ENCODE results near the gene RSRC2. TPM values are rescaled to one million over a fixed set of nuclear protein-coding genes. Genes with fewer than 3 reads are reported as not detected.
A peak's percentile ranks its signal among the peaks of the same experiment; 100 is the strongest.
"Not testable (repeated sequence)": the region's sequence is repeated elsewhere in the genome, so short reads cannot be mapped to it uniquely, and the experiment has no call there.

RSRC2 gene
- total RNA-seq, 1 donor from 2014 or later: 66.5 TPM

DNA sequence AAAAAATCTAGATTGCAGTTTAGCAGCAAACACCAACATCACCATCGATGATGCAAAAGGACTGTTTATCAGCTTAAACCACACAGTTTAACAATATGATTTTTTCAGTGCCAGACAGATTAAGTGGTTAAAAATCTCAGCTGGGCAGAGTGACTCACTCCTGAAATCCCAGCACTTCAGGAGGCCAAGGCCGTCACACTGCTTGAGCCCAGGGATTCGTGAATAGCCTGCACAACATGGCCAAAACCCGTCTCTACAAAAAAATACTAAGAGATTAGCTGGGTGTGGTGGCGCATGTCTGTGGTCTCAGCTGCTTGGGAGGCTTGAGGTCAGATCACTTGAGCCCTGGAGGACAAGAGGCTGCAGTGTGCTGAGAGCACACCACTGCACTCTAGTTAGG, 8.9 kb downstream of the RSRC2 start:
- peak; percentile 84 for DNase-seq (ENCODE audit: low read depth)

DNA sequence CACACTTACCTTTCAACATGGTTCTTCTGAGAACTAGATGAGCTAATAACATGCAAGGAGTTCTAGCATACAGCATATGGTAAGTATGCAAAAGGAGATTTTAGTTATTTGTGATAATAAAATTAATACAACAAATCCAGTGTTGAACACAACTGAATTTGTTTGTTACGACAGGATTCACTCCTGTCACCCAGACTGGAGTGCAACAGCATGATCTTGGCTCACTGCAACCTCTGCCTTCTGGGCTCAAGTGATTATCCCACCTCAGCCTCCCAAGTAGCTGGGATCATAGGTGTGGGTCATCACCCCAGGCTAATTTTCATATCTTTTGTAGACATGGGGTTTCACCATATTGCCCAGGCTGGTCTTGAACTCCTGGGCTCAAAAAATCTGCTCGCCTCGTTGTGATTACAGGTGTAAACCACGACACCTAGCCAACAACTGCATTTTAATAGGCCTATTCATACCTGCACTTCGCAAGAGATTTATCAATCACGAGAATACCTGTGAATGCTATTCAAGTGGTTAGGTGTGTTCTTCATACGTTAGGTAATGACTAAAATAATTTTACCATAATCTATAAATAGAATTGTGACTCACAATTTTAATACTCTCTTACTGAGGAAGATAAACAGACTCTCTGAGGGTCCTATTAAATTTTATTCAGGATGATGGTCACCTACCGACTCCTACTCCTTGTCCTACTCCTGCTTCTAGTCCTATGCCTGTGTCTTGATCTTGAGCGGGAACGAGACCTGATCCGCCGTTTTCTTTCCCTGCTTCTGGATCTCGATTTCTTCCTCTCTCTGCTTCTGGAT, 10.0 kb downstream of the RSRC2 start:
- DNase-seq (ENCODE audit: low read depth): no peak

DNA sequence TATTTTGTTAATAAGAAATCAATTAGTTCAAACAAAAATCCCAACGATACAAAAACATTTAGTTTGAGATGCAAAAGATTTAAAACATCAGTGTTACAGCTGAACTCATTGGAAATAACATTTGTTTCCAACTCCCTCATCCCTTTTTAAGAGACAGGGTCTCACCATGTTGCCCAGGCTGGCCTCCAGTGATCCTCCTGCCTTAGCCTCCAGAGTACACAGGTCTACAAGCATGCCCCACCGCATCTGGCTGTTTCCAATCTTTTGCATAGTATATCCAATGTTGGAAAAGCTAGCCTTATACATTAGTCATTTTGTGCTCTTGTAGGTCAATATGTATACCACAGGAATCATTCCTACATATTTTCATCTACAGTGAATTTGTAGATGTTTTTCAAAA, 11.5 kb downstream of the RSRC2 start:
- no peak for DNase-seq (ENCODE audit: low read depth)

DNA sequence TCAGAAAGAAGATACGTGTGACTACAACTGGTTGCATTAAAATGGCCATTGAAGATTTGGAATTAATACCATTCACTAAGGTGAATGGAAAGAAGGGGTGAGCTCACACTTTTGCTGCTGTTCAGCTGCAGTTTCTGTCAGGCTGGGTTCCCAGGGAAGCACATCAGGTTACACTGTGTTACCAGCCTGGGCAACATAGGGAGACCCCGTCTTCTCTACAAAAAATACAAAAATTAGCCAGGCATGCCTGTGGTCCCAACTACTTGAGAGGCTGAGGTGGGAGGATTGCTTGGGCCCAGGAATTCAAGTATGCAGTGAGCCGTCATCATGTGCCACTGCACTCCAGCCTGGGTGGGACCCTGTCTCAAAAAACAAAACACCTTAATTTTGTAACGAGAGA, 13.1 kb downstream of the RSRC2 start:
- no peak for DNase-seq (ENCODE audit: low read depth)

DNA sequence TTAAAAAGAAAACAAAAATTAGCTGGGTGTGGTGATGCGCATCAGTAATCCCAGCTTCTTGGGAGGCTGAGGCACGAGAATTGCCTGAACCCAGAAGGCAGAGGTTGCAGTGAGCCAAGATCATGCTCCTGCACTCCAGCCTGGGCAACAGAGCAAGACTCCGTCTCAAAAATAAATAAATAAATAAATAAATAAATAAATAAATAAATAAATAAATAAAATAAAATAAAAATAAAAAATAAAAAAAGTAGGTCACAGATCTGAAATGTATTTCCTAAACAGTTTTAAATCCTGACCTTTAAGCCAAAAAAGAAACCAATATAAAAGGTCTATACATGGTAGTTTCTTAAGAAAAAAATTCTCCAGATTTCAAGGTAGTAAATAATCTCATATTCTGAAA, 13.7 kb downstream of the RSRC2 start:
- not testable (repeated sequence) for DNase-seq (ENCODE audit: low read depth)

DNA sequence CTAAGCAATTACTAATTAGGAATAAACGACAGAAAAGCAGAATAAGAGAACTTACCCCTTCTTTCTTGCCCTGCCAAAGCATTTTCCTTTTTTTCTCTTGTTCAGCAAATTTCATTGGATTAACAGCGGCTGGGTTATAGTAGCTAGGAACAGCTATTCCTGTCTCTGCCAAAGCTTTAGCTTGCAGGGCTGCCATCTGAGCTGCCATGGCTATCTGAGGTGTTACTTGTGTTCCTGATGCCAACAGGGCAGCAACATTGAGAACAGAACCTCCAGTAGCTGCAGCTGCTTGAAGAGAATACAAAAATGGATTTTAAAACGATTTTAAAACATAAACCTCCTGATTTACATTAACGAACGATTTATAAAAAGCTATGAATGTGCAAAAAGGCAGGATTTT, 18.6 kb downstream of the RSRC2 start:
- DNase-seq (ENCODE audit: low read depth): no peak

DNA sequence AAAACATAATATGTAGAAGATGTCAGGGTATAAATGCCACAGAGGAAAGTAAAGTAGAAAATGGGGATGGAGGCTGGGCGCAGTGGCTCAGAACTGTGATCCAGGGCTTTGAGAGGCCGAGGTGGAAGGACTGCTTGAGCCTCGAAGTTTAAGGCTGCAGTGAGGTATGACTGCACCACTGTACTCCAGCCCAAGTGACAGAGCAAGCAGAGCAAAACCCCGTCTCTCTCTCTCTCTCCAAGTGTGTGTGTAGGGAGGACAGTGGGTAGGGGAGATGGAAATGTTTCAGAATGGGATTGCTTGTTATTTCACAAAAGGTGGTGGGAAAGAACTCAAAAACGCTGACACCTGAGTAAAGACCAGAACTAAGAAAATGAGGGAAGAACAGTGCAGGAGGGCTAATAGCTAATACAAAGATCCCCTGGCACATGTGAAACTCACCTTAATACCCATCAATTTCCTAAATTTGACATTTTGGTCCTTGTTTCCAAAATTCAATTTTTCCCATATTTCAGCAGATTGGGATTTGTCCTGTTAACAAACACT, 20.3 kb downstream of the RSRC2 start:
- no peak for DNase-seq (ENCODE audit: low read depth)

DNA sequence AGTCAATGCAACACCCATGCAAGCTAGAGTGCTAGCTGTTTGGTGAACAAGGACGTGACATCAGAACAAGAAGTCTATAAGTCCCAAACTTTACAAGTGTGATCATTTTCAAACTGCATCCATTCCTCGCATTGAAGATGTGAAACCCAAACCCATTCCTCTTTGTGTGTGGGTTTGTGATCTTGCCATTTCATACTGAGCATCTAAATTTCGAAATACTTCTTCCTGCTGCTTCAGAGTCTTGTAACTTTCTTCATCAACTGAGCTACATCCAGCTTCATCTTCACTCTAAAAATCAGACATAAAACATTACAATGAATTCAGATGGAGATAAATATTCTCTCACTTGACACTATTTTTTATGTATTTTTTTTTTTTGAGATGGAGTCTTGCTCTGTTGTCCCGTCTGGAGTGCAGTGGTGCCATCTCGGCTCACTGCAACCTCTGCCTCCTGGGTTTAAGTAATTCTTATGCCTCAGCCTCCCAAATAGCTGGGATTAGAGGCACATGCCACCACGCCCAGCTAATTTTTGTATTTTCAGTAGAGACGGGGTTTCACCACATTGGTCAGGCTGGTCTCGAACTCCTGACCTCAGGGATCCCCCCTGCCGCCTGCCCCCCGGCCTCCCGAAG, 21.2 kb downstream of the RSRC2 start:
- no peak for DNase-seq (ENCODE audit: low read depth)

DNA sequence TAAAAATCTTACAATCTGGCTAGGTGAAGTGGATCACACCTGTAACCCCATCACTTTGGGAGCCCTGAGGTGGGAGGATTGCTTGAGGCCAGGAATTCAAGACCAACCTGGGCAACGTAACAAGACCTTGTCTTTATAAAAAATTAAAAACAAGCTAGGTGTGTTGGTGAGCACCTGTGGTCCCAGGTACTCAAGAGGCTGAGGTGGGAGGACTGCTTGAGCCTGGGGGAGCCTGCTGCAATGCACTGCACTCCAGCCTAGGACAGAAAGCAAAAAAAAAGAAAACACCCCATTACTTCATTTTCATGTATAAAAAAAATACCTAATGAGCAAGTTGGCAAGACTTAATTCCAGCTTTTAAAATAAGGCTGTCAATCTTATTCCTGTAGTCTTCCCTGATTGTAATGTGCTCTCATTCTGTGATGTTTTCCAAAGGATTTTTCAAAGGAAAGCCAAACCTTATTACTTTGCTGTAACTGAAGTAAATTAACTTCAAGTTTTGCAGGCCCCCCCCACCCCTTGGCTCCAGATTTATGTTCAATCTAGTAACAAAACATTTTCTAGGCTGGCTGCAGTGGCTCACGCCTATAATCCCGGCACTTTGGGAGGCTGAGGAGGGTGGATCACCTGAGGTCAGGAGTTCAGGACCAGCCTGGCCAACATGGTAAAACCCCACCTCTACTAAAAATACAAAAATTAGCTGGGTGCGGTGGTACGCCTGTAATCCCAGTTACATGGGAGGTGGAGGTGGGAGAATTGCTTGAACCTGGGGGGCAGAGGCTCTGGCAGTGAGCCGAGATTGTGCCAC, 22.7 kb downstream of the RSRC2 start:
- no peak for DNase-seq (ENCODE audit: low read depth)

DNA sequence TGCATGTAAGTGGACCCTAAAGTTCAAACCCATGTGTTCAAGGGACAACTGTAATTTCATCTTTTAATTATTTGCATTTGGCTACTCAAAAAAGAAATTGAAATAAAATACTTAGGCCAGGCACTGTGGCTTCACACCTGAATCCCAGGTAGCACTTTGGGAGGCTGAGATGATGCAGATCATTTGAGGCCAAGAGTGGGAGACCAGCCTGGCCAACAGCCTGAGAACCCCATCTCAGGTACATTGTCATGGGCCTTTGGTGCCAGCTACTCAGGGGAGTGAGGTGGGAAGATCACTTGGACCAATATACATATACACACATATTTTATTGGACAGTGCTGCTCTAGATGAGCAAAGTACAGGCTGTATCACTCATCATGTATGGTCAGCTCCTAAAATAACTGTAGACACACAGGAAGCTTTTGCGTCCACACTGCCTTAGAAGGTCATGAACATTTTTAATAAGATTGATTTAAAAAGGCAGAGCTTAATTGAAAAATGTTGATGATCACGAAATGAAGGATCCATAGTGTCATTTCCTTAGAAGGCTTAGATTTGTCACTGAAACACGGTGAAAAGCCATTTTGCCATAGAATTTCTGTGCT, 23.5 kb downstream of the RSRC2 start:
- DNase-seq (ENCODE audit: low read depth): no peak

DNA sequence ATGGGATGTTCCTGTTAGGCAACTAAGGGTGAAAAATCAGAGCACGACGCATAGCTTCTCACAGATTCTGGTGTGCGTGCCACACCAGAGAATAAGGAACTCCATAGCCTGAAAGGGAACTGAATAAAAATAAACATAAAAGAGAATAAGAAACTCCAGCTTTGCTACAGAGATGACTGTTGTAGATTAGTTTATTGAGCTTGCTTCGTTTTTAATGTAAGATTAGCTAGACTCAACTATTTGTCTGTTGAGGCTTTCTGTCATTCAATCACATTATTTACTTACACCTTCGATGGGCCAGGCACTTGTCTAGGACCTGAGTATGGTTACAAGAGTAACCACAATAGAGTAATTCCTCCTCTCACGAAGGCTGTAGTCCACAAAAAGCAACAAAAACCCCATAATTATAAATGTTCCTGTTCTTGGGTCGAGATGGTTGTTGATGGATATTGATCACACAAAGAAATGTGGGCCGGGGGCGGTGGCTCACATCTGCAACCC, 25.2 kb downstream of the RSRC2 start:
- DNase-seq (ENCODE audit: low read depth): no peak

DNA sequence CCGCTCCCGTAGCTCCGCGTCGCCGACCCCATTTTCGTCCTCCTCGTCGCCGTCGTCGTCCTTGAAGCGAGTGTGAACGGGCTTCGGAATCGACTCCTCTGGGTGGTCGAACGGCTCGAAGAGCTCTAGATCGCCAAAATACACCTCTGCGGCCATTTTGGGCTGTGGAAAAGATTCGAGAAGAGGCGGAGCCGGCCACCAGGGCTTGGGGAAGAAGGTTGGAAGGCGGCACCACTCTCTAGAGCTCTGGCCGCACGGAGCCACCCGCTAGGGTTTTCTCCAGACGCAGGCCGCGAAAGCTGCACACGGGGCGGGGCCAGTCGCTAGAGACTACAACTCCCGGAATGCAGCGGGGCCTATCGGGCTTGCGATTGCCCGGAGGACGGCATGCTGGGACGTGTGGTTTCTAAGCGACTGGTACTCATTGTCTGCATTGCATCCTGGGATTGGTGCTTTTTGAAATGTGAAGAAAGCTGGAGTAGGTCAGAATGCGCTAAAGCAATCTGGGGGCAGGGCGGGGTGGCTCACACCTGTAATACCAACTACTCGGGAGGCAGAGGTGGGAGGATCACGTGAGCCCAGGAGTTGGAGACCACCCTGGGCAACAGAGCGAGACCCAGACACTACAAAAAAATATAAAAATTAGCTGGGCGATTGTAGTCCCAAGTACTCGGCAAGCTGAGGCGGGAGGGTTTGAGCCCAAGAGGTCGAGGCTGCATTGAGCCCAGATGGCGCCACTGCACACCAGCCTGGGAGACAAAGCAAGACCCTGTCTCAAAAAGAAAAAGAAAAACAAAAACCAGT, 25.8 kb downstream of the RSRC2 start, which contains the start of gene ZCCHC8:
Gene ZCCHC8, minus strand, starts transcription at position 248 of the 804 bp plus-strand sequence. Its CDS starts 92 bp downstream, at position 156.
- DNase-seq (ENCODE audit: low read depth): peak; percentile 98

DNA sequence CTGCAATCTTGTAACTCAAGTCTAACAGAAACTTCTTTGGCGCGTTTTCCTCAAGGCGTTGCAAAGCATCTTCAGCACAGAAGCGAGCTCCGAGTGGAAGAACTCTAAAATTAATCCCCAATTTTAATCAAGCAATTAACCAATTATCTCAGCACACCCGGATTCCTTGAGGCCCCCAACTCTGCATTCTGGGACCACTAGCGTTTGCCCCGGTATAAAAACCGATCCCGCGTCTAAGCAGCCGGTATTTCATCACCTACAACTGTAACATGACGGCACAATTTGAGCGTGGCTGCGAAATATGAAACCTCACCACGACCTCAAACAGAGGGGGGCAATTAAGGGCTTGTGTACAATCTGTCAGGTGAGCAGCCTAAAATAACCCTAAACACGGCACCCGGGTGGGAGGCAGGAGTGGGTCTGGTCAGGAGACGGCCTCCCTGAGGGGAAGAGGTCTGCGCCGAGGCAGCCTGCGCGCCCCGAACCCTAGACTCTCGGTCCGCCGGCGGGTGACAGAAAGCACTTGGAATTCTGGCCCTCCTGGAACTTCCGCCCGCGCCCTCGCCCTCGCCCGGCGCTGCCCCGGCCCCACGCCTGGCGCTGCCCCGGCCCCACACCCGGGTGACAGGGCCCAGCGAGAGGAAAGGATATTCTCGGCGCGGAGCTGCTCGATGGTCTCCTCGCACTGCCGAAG, 26.6 kb downstream of the RSRC2 start:
- peak; percentile 50 for DNase-seq (ENCODE audit: low read depth)

DNA sequence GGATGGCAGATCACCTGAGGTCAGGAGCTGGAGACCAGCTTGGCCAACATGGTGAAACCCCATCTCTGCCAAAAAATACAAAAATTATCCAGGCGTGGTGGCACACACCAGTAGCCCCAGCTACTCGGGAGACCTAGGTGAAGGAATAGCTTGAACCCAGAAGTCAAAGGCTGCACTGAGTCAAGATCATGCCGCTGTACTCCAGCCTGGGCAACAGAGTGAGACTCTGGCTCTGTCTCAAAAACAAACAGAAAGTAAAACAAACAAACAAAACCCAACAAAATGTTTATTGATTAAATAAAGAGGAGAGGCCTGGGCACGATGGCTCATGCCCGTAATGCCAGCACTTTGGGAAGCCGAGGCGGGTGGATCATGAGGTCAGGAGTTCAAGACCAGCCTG, 31.5 kb downstream of the RSRC2 start:
- no peak for DNase-seq (ENCODE audit: low read depth)

DNA sequence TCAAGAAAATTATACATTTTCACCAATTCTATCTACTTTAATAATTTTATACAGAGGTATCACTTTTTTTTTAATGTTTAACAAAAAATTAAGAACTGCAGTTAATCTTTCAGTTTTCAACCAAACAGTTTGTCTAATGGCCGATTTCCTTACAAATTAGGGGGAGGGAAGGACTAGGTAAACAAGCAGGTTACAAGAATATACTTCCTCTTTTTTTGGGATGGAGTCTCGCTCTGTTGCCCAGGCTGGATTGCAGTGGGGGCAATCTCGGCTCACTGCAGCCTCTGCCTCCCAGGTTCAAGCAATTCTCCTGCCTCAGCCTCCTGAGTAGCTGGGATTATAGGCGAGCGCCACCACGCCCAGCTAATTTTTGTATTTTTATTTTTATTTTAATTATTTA, 33.5 kb downstream of the RSRC2 start:
- DNase-seq (ENCODE audit: low read depth): not testable (repeated sequence)

DNA sequence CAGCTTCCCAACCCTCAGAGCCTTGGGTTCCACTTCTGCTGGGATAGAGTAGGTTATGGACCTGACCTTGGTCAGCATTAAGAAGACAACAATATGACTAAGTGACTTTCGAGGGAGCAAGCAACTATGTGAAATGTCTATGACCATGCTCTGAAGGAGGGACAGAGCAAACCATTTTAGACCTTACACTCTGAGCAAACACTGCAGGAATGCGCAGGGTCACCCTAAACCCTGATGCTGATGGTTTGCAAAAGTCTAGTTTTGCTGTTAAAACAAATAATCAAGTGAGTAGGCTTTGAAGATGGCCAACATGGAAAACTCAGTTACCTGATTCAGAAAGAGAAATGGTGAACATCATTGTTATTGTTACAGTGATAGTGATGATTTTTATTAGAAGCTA, 34.7 kb downstream of the RSRC2 start:
- no peak for DNase-seq (ENCODE audit: low read depth)

DNA sequence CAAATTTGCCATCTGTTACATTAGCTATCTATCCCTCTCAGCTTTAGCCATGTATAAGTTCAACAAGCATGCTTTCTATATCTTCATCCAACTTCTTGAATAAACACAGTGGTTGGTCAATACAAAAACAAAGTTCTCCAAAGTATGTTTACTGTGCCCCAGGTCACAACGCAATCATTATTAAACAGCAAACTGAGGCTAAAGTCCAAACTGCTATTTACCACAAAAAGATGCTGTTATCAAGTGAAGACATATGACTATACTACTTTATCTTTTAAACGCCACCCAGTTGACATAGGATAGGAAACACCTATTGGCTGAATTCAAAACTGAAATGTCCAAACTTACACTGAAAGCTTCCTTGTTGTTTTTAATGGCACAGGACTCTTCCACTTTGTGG, 37.7 kb downstream of the RSRC2 start:
- DNase-seq (ENCODE audit: low read depth): no peak

DNA sequence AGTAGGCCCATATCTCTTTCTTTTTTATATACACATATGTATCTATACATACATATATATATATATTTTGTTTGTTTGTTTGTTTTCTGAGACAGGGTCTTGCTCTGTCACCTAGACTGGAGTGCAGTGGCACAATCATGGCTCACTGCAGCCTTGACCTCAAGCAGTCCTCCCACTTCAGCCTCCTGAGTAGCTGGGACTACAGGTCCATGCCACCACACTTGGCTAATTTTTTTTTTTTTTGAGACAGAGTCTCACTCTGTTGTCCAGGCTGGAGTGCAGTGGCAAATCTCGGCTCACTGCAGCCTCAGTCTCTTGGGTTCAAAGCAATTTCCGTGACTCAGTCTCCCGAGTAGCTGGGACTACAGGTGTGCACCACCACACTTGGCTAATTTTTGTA, 38.9 kb downstream of the RSRC2 start:
- not testable (repeated sequence) for DNase-seq (ENCODE audit: low read depth)

DNA sequence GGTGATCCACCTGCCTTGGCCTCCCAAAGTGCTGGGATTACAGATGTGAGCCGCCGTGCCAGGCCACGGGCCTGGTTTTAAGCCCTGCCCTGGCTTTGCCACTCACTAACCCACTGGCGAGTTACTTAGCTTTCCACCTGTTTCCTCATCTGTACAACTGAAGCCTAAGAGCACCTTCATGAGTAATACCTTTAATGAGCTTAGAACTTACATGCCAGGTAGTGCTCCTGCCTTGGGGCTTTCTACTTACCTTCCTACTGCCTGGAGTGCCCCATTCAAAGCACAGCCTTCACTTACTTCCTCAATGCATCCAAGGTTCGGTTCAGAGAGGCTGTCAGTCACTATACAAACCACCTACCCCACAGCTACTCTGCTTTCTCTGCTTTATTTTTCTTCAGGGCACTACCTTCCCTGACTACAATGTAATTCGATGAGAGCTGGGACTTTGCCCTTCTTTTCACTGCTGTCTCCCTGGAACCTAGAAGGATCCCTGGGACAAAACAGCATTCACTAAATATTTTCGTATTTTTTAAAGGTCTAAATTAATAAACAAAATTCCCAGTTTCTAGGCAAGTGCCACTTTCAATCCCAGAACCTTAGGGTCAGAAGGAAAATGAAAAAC, 39.8 kb downstream of the RSRC2 start:
- peak; percentile 55 for DNase-seq (ENCODE audit: low read depth)

DNA sequence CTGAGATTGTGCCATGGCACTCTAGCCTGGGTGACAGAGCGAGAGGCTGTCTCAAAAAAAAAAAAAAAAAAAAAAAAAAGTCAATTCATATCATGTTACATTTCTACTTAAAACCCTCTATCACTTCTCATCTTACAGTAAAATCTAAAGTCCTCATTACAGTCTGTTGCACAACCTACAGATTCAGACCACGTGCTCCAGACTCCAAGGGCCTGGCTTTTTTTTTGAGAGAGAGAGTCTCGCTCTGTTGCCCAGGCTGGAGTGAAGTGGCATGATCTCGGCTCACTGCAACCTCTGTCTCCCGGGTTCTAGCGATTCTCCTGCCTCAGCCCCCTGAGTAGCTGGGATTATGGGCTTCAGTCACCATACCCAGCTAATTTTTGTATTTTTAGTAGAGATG, 40.4 kb downstream of the RSRC2 start:
- DNase-seq (ENCODE audit: low read depth): peak; percentile 61
